Measurements from ENCODE around the gene E2F1.

E2F1 gene

GRCh38 chr20:33710681-33711445 is 24.7 kb upstream of the E2F1 start:
- TF ChIP-seq CTCF (IDR thresholded peaks at IDR 0.05; ENCODE audit: insufficient read depth, low read depth, low read length, missing control alignments): no peak
- no peak for DNase-seq (ENCODE audit: low read depth)
- H3K4me3 ChIP-seq (ENCODE audit: low read length): no peak overlapping the region

- no peak for TF ChIP-seq CTCF (IDR thresholded peaks at IDR 0.05; ENCODE audit: insufficient read depth, low read depth, low read length, missing control alignments)
- DNase-seq (ENCODE audit: low read depth): no peak
- H3K4me3 ChIP-seq (ENCODE audit: low read length): no peak overlapping the region
Observed at GRCh38 chr20:33709905-33710541, 23.8 kb upstream of the E2F1 start.

- no peak overlapping the region for H3K4me3 ChIP-seq (ENCODE audit: low read length)
- no peak for DNase-seq (ENCODE audit: low read depth)
- TF ChIP-seq CTCF (IDR thresholded peaks at IDR 0.05; ENCODE audit: insufficient read depth, low read depth, low read length, missing control alignments): no peak
Observed at GRCh38 chr20:33709398-33709797, 23.2 kb upstream of the E2F1 start.

- no peak overlapping the region for H3K4me3 ChIP-seq (ENCODE audit: low read length)
- no peak for TF ChIP-seq CTCF (IDR thresholded peaks at IDR 0.05; ENCODE audit: insufficient read depth, low read depth, low read length, missing control alignments)
- no peak for DNase-seq (ENCODE audit: low read depth)
Observed at GRCh38 chr20:33707668-33708067, 21.5 kb upstream of the E2F1 start.

- no peak for TF ChIP-seq CTCF (IDR thresholded peaks at IDR 0.05; ENCODE audit: insufficient read depth, low read depth, low read length, missing control alignments)
- peak; percentile 74 for DNase-seq (ENCODE audit: low read depth)
- H3K4me3 ChIP-seq (ENCODE audit: low read length): no peak overlapping the region
Observed at GRCh38 chr20:33704197-33704924, 18.2 kb upstream of the E2F1 start.

GRCh38 chr20:33703498-33704137 is 17.4 kb upstream of the E2F1 start:
- no peak overlapping the region for H3K4me3 ChIP-seq (ENCODE audit: low read length)
- TF ChIP-seq CTCF (IDR thresholded peaks at IDR 0.05; ENCODE audit: insufficient read depth, low read depth, low read length, missing control alignments): no peak
- no peak for DNase-seq (ENCODE audit: low read depth)
